Suppressor macrophage (primary cell): ENCODE measurements around the gene SLC47A2.
"Not testable (repeated sequence)": the region's sequence is repeated elsewhere in the genome, so short reads cannot be mapped to it uniquely, and the experiment has no call there.

Source experiments
- DNase-seq, 4 experiments: peaks; one replicate each; pipeline ENCODE4 v3.0.0-alpha.2; 2020 to 2022
- total RNA-seq, 17 experiments: gene quantifications; one replicate each; lab custom pipeline; 2026; ENCODE audit warnings: mixed read lengths in 6 of 17, inconsistent platforms in 3 of 17; lab: John Stamatoyannopoulos, UW

SLC47A2 gene, protein sequence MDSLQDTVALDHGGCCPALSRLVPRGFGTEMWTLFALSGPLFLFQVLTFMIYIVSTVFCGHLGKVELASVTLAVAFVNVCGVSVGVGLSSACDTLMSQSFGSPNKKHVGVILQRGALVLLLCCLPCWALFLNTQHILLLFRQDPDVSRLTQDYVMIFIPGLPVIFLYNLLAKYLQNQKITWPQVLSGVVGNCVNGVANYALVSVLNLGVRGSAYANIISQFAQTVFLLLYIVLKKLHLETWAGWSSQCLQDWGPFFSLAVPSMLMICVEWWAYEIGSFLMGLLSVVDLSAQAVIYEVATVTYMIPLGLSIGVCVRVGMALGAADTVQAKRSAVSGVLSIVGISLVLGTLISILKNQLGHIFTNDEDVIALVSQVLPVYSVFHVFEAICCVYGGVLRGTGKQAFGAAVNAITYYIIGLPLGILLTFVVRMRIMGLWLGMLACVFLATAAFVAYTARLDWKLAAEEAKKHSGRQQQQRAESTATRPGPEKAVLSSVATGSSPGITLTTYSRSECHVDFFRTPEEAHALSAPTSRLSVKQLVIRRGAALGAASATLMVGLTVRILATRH
- 0 to 3.7 (median 0) reads per million in 17 experiments for total RNA-seq

DNA sequence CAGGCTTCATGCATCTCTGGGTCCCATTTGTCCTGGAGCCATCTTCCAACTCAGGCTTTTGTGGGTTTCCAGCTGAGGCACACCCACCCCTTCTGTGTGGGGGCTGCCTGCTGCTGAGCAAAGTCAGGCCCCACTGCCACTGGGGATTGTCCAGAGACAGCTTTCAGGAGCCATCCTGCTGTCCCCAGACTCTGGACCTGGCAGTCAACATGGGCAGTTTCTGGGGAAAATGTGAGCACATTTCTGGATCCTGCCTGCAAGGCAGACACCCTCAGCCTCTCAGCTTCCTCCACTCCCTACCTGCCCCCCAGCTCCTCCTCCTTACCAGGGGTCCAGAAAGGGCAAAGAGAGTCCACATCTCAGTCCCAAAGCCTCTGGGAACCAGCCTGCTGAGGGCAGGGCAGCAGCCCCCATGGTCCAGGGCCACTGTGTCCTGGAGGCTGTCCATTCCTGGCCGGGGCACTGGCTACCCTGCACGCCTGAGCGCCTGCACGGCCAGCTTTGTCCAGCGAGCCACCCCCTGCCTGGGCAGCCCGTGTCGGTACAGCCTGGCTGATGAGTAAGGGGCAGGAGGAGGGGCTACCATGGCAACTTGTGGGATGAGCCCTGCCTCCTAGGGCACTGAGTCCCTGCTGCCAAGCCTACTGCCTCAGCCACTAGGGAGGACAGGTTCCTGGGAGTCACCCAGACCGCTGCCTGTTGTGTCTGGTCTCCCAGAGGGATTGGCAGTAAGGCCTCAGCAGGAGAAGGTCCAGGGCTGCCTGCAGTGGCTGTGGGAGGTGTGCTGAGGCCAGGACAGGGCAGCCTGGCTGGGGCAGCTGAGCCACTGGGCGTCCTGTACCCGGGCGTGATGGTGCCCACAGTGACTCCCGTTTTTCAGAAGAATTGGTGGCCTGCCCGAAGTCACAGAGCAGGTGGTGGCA, at the start of gene SLC47A2:
Gene SLC47A2, minus strand, starts transcription at position 477 of the 923 bp plus-strand sequence. Its CDS starts 29 bp downstream, at position 448.
- DNase-seq, result no peak

DNA sequence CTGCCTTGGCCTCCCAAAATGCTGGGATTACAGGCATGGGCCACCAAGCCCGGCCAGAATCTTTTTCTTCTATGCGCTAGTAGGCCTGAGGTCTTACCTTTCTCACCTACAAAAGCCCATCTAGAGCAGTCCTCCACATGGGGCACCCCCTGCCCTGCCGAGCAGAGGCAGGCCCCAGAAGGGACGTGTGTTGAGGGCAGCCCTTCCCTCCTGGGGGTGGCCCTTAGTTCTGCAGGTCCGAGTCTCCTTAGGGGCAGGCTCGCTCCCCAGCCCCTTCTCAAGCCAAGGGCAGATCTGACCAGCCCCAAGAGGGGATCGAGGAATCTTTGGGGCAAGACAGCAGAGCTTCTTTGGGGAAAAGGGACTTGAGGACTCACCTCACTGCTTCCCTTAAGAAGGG, 49.6 kb upstream of the SLC47A2 start:
- no peak for DNase-seq

DNA sequence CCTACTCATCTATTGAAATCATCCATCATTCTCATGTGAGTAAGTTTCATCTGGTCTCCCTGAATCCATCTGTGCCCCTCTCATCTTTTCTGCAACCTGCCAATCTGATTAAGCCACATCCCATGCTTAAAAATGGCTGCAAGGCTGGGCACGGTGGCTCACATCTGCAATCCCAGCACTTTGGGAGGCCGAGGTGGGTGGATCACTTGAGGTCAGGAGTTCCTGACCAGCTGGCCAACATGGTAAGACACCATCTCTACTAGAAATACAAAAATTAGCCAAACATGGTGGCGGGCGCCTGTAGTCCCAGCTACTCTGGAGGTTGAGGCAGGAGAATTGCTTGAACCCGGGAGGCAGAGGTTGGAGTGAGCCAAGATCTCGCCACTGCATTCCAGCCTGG, 47.6 kb upstream of the SLC47A2 start:
- DNase-seq, result not testable (repeated sequence)

DNA sequence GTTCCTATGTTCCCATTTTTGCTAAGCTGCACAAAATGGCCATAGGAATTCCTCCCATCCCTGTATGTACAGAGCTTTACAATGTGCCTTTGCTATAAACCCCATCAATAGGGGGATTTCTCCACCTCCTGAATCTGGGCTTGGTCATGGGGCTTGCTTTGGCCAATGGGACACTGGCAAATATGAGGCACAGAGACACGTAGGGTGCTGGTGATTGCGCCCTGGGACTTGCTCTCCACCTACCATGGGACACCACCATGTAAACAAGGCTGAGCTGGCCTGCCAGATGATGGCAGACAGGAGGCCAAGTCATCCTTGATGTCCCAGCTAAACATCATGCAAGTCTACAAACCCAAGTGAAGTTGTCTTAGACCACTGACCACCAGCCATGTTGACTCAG, 47.0 kb upstream of the SLC47A2 start:
- DNase-seq, result no peak

DNA sequence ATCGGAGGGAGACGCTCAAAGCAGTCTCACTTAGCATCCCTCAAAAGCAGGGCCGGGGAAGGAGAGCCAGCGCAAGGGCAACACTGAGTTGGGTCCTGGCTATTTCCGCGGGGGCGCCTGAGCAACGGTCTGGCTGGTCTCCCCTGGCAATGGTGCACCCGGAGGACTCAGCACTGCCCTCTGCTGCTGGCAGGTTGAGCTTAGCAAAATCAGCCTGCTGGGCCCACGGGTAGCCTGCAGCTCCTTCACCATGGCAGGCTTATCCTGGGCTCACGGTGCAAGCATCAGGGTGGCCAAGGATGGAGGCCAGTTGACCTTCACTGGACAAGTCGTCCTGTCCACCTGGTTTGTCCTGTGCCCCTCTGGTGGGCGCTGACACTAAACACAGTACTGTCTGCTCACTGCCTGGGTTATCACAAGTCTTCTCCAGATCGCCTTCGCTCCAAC, 46.2 kb upstream of the SLC47A2 start:
- peak; percentile 57 to 86 (median 72) for DNase-seq

DNA sequence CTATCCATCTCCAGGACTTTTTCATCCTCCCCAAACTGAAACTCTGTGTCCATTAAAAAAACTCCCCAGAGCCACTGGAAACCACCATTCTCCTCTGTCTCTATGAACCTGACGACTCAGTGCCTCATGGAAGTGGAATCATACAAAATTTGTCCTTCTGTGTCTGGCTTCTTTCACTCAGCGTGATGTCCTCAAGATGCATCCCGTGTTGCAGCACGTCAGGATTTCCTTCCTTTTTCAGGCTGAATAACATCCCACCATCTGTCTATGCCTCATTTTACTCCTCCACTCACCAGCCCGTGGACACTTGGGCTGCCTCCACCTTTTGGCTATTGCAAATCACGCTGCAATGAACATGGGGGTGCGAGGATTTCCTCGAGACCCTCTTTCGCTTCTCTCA, 44.4 kb upstream of the SLC47A2 start:
- peak; percentile 76 to 89 (median 82) for DNase-seq

DNA sequence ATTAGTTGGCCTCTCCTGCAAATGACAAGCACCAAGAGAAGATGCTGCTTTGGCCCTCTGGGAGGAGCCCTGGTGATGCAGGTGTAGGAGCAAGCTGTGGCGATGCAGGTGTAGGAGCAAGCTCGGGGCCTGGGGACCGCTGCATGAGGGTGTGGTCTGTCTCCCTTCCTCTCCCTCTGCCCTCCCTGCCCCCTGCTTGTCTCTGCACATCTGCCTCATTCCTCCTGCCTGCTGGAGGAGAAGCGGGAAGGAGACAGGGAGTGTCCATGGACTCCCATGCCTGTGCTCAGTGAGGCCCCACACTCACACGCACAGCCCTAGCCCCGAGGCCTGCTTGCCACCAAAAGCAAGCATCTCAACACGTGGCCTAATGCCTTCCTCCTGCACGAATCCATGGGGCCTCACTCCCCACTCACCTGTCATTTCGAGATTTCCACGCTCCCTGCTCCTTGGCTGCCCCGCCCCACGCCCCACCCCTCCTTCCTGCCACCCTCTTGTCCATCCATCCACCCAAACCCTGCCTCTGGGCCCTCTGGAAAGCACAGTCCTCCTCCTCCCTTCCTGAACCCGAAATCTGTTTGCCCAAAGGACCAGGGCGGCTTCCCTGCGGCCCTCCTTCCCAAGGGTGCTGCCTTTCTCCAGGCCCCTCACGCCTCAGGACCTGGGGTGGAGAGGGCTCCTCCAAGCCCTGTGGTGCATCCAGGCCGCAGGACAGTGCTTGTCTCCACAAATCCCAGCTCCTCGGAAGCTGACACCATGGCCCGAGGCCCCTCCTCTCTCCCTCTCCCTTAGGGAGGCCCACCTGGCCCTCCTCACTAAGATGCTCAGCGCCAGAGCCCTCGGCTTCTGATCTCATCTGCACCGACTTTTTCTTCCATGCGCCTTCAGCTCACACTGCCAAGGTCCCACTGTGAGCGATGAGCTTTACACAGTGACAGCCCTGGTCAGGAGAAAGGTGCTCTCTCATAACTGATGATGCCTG, 43.5 kb upstream of the SLC47A2 start:
- DNase-seq, result no peak

DNA sequence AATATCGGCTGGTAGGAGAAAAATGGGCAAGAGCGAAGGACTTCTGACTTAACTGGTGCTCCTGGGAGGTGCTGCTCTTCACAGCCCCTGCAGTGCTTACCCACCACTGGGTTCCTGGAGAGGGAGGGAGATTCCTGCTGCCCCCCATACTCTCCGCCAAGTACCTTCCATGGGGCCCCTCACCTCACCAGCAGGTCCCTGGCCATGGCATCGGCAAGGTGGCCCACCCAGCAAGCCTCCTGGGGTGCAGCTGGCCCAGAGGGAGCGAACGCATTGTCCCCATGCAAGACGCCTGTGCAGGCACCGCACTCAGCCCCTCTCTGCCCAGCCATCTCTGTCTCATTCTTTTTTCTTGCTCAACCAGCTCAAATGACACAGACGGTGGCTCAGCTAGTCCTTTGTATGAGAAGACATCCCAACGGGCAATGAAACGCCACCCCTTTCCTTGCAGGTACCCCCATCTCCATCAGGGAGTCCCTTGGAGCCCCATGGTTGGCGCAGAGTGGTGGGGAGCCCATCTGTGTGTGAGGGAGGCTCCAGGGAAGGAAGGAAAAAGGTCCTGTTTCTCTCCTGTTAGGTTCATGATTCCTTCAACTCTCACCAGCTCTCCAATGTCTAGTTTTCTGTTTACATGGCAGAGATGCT, 41.3 kb upstream of the SLC47A2 start:
- DNase-seq, result no peak

DNA sequence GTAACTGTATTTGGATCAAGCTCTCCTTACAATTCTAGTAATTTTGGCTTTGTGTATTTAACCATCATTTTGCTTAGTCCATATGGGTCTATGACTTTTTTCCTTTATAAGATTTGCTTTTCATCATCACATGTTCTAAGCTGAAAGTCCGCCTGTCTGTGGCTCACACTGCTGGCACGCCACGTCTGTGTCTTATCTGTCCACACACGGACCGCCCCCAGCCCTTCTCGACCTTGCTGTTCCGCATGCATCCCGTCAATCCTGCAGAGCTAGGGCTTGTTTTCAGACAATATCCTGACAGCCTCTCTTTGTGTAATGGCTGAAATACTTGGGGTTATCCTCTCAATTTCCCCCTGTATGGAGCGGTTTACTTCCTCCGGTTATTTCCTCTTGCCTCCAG, 40.2 kb upstream of the SLC47A2 start:
- DNase-seq, result no peak

DNA sequence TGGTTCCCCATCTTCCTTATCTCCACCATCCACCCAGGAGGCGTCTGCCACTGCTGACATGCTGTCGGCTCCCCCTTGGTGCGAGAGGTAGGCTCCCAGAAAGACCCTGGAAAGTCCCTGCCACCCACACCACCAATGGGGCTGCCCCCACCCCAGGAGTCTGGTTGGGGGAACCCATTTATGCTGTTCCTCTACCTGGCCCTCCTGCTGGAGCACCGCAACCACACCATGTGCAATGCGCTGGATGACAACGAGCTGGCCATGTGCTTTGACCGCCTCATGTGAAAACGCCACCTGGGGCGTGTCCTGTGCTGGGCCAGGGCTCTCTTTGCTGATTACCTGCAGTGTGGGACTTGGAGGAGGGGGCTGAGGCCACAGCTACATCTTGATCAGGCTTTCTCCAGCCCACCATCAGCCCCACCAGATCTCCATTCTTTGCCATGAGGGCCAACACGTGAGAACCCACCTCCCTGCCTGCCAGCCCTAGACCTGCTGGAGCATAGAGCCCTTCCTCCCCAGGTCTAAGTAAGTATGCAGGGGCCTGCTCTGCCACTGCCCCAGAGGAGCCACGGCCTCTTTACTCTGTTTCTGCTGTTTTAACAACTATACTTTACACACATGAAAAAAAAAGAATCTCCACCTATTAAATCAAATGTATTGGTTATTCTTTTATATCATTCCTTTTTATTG, 39.6 kb upstream of the SLC47A2 start:
- no peak for DNase-seq

DNA sequence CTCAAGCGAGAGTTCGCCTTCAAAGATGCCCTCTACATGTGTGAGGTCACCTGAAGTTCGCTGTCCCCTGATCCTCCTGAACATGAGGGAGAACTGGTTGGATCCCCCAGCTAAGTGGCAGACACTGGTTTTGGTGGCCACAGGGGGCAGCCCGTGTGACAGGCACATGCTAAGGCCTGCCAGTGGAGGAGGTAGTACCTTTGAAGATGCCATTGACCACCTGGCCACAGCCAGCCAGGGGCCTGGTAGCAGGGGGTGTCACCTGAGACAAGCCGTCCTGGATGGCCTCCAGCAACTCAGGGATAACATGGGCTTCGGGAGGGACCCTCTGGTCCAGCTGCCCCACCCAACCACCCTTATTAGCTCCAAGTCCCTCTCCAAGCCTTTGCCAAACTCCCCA, 39.0 kb upstream of the SLC47A2 start:
- DNase-seq, result no peak

DNA sequence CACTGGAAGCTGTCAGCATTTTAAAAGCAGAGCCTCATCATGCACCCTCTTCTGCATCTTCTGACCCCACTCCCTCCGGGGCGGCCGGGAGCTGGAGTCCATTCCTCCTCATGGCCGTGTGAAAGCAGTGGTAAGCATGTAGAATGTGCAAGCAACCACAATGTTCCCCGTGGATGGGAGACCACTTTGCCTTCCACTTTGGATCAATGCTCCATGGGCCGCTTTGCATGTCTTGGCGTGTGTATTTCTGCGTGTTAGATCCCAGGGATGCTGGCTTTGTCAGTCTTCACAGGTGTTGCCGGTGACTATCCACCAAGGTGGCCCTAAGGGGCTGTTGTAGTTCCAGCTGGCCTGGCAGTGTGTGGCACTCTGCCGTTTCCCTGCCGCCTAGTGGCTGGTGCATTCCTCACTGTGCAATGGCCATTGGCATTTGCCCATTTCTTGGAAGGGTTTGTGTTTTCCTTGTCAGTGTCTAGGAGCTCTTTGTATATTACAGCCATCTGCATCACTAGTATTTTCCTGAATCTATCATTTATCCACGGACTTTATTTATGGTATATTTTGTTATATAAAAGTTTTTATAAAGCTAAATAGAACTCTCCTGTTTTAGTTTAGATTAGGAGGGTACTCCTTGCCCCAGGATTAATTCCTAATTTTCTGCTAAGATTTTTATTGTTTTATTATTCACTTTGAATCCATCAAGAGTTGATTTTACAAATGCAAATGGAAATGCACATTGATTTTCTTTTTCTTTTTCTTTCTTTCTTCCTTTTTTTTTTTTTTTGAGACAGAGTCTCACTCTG, 37.5 kb upstream of the SLC47A2 start:
- DNase-seq, result peak in 3 of 4 experiments; percentile 27 to 47 (median 37)

DNA sequence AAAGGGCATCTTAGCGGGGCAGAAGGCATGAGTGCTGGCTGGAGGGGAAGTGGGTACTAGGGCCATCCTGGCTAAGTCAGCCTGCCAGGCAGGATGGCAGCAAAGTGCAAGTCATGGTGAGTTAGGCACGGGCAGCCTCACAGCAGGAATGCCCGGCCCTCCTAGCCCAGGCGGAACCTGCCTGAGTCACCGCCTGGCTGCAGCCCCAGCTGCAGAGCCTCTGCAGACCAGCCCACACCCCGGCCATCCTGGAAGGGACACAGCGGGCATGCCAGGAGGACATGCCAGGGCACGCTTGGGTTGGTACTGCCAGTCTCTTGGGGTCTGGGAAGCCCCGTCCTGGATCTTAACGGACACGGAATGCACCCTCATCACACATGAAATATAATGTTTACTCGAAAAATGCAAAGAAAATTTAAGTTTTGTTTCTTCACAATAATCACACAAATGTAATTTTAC, 36.7 kb upstream of the SLC47A2 start:
- DNase-seq, result peak; percentile 91 to 96 (median 94)

DNA sequence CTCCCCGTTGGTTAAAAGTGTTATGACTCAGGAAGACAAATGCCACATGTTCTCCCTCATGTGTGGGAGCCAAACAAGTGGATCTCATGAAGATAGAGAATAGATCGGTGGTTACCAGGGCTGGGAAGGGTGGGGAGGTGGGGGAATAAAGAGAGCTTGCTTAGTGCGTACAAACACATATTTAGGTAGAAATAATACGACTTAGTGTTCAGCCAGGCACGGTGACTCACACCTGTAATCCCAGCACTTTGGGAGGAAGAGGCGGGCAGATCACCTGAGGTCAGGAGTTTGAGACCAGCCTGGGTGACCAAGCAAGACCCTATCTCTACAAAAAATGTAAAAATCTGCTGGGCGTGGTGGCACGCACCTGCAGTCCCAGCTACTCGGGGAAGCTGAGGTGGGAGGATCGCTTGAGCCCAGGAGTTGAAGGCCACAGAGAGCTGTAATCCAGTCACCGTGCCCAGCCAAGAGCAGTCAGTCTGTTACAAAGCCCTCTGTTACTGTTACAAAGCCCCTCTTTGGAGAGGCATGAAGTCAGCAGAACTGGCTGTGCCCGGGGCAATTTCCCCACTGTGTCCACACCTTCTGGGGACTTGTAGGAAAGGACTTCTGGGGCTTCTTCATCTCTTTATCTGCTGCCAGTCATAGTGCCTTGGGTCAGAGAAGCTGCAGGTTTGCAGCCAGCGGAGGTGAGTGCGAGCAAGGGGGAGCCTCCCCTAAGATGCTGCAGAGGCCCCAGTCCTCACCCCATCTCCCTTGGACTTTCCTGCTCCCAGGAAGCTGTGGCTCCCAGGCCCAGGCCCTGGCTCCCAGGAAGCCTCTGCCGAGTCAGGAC, 36.0 kb upstream of the SLC47A2 start:
- no peak for DNase-seq

DNA sequence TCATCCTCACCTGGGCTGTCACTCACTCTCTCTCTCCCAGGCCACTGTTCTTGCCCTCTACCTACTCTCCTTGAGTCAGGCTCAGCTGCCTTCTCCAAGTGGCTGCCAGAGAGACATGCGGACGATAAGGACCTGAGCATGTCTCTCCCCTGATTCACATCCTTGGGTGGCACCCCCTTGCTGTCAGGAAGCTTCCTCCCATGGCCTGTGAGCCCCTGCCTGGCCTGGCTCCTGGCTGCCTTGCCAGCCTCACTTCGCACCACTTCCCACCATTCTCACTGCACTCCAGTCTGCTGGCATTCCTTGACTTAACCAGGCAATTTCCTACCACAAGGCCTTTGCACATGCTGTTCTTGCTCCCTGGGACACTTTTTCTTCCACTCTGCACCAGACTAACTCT, 34.5 kb upstream of the SLC47A2 start:
- DNase-seq, result no peak

DNA sequence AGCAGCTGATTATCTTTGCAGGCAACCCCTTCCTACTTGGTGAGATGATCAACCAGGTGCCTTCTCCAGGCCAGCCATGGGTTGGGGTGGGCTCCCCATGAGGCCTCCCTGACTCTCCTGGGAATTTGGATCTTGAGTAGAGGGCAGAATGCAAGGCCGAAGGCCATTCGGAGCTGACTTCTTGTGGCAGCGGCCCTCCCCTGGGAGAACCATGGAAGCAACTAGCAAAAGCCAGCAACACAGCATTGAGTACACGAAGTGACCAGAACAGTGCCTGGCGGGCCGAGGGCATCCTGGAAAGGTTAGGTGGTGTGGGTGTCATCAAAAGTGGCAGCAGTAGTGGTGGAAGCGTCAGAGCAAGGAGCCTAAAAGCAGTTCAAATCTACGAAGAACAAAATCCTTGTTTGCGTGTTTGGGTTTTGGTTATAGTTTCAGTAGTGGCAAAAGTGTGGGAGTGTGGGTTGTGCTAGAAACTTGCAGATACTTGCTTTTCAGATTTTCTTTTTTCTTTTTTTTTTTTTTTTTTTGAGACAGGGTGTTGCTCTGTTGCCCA, 33.7 kb upstream of the SLC47A2 start:
- DNase-seq, result no peak

DNA sequence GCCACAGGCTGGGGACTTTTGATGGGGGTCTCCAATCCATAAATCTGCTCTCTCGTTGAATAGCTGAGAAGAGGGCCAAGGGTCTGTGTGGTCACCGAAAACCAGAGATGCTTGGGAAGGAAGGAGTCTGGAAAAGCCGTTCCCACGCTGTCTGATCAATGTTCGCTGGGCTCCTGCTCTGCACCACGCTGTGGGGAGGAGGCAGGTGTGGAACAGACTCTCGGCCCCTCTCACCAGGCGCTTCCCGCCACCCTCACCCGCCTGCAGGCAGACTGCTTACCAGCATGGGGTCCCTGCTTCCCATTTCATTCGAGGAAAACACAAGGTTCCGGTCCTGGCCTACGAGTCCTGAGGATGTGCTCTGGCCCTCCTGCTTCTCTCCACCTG, 32.4 kb upstream of the SLC47A2 start:
- DNase-seq, result no peak
